GM19043 (cell line): Measurements from ENCODE around the gene FHDC1.
"Not testable (repeated sequence)": the region's sequence is repeated elsewhere in the genome, so short reads cannot be mapped to it uniquely, and the experiment has no call there.

Experiments used
- ATAC-seq: cut with Tn5 transposase; IDR thresholded peaks from one replicate; pipeline ENCODE4 v1.9.1; 2021; ENCODE audit warnings: low read depth; ENCODE audit not compliant: unreplicated experiment

FHDC1 gene, protein sequence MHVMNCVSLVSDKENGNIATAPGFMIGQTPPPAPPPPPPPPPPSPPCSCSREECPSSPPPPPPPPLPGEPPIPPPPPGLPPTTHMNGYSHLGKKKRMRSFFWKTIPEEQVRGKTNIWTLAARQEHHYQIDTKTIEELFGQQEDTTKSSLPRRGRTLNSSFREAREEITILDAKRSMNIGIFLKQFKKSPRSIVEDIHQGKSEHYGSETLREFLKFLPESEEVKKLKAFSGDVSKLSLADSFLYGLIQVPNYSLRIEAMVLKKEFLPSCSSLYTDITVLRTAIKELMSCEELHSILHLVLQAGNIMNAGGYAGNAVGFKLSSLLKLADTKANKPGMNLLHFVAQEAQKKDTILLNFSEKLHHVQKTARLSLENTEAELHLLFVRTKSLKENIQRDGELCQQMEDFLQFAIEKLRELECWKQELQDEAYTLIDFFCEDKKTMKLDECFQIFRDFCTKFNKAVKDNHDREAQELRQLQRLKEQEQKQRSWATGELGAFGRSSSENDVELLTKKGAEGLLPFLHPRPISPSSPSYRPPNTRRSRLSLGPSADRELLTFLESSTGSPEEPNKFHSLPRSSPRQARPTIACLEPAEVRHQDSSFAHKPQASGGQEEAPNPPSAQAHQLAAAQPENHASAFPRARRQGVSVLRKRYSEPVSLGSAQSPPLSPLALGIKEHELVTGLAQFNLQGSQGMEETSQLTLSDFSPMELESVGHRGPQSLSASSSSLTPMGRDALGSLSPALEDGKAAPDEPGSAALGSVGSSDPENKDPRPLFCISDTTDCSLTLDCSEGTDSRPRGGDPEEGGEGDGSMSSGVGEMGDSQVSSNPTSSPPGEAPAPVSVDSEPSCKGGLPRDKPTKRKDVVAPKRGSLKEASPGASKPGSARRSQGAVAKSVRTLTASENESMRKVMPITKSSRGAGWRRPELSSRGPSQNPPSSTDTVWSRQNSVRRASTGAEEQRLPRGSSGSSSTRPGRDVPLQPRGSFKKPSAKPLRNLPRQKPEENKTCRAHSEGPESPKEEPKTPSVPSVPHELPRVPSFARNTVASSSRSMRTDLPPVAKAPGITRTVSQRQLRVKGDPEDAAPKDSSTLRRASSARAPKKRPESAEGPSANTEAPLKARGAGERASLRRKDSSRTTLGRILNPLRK

DNA sequence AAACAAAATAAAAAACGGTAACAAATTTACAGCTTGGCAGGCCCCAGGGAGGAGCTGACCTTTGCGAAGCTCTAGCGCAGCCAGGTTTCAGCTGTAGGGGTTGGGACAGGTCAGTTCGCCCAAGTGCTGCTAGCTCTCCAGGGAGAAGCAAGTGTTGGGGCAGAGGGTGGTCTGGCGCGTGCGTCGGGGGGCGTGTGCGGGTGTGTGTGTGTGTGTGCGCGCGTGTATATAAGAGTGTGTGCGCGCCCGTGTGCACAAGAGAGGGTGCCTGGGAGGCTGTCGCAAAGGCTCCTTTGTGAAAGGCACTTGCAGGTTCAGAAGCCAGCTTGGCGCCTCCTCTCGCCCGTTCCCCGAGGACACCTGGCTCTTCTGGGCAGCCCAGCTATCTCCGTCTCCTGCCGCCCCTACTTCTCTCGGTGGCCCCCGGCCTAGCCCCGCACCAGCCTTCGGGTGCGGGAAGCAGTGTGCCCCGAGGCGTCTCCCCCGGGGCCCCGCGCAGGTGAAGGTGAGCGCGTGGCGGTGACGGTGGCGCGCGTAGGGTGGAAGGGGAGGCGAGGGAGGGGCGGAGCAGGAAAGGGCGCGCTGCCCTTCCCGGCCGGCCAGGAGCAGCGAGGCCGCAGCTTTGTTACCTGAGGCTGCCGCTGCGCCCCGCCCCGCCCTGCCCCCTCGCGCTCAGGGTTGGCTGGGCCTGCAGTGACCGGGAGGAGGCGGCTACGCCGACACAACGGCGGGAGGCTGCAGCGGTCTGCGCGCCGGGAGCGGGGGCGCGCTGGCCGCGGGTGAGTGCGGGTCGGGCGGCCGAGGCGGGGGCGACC lies at the start of gene FHDC1:
FHDC1 (plus strand) TSS at position 693 of the 815 bp plus-strand sequence. CDS start 6,735 bp downstream, outside the sequence.
- ATAC-seq: no peak

DNA sequence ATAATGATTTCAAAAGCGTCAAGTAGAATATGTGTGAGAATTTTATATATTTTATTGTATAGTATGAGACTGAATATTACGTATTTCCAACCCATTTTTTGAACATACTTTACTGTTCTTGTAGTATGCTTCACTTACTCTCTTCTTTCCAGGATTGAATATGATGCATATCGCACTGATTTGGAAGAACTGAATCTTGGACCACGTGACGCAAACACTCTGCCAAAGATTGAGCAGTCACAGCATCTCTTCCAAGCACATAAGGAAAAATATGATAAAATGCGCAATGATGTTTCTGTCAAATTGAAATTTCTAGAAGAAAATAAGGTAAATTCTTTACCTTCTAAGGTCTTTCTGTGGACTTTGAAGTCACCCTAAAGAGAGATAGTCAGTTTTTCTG lies 48.1 kb upstream of the FHDC1 start:
- ATAC-seq: no peak

DNA sequence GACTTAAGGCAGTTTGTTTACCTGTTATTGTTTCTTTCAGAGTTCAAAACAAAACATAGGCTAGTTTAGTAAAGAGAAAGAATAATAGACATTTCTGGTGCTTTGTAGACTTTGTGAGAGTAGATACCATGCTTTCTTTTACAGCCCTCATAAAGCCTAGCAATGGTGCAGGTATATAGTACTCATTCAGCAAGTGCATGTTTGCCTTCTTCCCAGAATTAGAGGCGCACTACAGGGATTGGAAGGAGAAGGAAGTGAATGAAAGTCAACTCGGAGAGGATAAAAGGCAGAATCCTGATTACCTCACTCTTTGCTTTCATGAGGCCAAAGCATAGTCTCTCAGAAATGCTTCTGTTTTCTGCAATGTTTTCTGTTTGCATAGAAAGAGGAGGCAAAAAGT lies 43.1 kb upstream of the FHDC1 start:
- ATAC-seq: no peak

DNA sequence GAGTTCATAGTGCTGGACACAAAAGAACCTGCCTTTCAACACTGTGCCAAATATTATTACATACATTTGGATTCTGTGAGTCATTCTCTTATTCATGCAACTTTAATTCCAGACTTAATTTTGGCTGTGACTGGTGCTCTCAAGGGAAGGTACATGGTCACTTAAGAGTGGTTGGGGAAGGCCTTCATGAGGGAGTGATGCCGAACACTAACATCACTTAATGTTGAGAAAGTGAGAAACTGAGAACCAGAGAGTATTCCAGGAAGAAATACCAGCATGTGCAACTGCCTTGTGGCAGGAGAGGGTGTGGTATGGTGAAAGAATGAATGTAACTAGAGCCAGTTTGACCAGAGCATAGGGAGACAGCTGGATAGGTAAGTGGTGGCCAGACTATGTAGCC lies 41.5 kb upstream of the FHDC1 start:
- ATAC-seq: no peak

DNA sequence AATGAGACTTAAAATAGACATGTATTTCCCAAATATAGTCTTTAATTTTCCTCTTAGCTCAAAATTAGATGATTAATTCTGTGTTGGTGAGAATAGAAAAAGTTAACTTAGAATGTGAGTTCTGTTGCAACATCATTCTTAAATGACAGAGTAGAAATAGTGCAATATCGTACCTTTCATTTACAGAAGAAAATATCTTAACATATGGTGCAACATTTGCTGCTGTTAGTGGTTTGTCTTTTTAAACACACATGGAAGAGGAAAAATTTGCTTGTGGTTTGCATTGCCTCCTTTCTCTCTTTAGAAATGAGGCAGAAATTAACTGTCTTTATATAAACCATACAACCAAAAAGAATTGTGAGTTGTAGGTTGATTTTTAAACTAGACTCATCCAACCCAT lies 39.3 kb upstream of the FHDC1 start:
- no peak for ATAC-seq

DNA sequence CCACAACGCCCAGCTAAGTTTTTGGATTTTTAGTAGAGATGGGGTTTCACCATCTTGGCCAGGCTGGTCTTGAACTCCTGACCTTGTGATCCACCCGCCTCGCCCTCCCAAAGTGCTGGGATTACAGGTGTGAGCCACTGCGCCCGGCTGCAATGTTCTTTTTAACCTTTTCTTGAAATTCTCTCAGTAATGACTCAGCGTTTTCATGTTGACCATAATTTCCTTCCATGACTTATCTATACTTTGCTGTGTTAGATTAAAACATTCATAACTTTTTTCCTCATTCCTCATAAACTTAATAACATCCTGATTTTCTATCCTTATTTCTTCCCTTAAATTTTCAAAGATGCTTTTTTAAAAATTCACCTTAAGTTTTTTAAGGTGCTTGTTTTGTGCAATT lies 38.0 kb upstream of the FHDC1 start:
- not testable (repeated sequence) for ATAC-seq

DNA sequence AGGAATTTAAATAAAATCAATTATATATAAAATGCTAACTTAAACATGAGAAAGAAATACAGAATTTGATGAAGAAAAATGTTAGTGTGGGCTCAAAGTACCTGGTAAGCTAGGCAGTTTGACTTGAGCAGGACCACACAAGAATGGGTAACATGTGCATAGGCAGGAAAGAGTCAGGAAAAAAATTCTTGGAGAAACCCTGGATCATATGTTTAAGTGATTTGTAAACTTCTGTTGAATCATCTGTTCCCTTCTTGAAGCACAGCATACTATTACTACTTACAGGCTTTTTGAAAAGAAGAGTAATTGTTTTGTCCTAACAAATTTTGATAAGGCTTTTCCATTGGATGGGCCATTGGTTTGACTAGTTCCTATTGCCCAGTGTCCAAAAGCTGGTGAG lies 37.5 kb upstream of the FHDC1 start:
- no peak for ATAC-seq

DNA sequence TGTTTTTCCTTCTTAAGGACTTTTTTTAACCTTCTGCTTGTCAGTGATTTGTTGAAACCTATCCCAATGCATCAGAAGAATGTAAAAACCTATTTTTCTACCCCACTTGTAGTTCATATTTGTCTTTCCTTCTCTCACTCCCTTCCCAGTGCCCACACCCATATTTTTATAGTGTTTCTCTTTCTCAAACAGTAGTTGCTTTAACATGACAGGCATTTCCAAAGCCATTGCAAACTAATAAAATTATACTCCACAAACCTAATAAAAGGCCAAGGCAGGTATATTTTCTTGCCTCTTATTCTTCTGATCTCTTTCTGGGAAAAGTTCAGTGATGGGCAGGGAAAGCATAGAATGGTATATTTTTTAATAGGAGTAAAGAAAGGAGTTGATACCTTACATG lies 35.7 kb upstream of the FHDC1 start:
- no peak for ATAC-seq

DNA sequence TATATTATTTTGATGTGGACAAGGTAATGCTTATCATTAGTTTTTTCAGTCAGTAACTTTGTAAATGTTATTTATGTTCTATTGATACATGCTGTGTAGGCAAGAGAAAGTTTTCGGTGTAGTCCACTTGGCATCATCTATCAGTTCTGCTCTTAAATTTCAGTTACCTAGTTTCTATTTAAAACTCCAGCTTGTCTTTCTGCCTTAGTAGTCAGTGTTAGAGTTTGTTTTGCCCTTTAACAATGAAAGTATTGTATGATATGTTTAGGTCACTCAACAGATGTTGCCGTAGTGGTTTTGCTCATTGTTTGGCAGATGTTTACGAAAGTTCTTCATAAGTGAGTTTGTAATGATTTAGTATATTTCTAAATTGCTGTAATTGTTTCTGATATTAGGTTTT lies 34.9 kb upstream of the FHDC1 start:
- ATAC-seq: no peak

DNA sequence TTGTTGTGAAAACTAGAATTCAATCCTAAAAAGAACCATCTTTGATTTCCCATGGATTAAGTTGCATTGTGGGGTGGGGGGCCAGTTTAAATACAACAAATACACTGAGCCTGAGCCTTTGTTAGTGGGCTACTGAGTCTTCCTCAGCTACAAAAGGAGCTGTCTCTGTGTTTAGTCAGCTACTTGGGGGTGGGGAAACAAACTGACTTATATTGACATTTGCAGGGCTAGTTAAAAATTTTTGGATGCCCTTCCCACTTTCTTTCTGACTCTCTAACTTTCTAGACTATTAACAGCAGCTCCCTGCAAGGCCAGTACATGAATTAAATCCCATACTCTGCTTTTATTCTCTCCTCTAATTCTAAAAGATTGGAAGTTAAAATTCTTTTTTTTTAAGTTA lies 32.5 kb upstream of the FHDC1 start:
- ATAC-seq: no peak

DNA sequence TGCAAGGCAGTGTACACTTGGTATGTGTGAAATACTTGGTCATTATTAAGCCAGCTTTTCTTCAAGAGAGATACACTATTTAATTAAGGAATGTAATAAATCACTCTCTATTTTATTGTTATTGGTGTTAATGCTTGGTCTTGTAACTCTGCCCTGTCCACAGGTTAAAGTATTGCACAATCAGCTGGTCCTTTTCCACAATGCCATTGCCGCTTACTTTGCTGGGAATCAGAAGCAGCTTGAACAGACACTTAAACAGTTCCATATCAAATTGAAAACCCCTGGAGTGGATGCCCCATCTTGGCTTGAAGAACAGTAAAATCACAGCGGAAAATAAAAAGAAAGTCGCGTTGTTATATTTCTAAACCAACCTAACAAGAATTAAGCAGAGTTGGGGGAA lies 26.2 kb upstream of the FHDC1 start:
- no peak for ATAC-seq

DNA sequence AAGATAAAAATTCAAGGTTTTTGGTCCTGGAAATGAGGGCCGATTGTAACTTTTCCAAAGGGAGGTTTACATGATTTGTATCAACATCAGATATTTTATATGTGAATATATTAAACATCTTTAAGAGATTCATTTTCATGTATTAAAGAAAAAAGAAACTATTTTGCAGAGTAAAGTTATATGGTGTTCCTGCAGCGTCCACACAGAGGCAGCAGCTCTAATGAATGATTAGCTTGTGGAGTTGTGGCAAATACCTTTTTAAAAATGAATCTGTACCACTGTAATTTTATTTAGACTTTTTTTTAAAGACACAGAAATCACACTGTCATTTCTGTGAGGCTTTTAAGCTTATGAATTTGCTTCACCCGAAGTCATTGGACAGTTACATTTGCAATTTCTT lies 25.6 kb upstream of the FHDC1 start:
- ATAC-seq: no peak

DNA sequence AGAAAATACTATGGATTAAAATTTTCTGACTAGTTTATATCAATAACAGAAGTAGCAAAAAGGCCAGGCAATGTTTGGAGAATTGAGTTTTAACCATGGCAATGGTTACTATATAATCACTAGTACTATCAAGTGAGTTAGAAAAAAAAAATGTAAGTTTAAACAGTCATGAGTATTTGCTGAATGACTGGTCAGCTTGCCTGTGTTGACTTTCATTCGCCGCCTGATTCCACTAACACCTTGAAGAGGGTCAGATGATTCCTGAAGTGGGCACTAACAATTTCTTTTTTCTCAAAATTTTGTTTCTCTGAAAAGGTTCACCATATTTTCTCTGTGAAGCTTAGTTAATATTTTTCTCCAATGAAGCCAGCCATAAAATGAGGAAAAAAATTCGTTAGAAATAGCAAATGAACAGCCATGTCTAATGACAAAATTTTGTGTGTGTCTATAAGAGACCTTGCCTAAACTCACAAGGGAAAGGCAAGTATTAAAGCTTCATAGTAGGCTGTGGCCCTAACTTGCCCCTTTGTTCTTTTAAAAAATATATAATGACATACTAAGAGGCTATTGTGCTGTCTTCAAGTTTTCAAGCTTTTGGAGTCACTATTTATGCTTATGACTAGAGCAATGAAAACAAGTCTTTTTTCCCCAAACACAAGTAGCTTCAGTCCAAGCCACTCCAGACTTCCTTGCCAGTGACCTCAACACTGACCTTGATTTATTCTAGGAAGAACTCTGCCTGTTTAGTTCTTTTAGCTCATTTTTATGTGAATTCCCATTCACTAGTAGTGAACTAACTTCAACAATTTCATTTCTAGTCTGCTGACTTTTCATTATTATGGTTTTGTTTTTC lies 18.4 kb upstream of the FHDC1 start:
- no peak for ATAC-seq

DNA sequence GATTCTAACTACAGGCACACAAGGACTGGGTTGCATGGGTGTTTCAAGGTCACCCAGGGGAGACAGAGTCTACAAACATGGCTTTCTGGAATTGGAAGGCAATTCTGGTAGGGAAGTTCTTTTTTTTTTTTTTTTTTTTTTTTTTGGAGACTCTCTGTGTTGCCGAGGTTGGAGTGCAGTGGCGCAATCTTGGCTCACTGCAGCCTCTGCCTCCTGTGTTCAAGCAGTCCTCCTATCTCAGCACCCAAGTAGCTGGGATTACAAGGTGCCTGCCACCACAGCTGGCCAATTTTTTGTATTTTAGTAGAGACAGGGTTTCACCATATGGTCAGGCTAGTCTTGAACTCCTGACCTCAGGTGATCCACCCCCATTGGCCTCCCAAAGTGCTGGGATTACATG lies 16.3 kb upstream of the FHDC1 start:
- no peak for ATAC-seq

DNA sequence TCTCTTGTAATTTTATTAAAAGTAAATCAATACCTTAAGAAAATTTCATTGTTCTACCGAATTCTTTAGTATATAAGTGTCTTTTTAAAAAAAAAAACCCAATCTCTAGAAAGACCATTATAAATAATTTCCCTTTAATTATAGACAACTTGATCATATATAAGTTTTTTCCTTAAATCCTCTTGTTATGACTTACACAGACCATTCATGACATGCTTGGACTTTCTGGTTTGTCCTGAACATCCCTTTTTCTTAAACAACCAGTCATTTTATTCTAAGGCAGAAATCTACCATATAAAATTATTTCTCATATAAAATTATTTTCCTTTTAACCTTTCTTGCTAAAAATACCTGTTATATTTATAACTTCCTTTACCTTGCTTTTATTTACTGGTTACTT lies 15.4 kb upstream of the FHDC1 start:
- ATAC-seq: no peak

DNA sequence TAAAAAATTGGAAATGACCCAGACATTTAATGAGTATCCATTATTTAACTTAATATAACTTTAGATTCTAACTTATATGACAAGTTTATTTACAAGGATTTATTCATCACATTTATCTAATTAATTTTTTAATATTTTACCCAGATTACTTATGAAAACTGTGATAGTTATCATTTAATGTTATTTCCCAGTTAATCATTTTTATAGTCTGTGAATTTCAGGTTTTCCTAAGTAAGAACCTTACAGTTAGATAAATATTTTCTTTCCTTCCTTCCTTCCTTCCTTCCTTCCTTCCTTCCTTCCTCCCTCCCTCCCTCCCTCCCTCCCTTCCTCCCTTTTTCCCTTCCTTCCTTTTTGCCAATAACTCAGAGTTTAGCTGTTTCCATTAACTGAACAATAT lies 14.8 kb upstream of the FHDC1 start:
- no peak for ATAC-seq

DNA sequence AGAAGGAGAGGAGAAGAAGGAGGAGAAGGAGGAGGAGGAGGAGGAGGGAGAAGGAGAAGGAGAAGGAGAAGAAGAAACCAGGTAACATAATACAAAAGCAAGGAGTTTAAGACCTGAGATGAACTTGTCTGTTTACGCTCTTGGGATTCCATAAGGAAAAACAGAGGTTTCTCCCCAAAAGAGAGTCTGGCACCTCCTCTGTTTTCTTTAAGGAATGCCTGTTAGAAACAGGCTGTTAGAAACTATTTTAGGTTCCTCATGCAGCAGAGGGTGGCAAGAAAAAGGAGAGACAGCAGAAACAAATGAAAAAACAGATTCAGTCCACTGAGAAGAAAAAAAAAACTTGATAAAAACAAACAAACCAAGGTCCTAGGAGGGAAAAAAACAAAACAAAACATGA lies 10.3 kb upstream of the FHDC1 start:
- no peak for ATAC-seq

DNA sequence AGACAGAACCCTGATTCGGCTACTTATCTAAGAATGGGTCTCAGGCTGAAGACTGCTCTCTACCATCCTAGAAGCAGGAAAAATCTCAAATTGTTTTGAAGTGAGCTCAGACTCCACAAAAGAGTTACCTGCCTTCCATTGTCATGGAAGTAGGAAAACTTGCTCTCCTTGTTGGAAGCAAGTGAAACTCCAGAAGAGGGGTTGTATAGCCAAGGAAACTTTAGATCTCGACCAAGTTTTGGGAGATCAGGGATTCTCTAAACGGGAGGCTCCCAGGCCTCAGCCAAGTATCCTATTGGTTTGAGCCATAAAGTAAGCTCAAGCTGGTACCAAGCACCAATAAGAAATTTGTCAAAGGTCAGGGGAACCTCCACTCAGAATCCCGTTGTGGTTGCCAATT lies 9.2 kb upstream of the FHDC1 start:
- ATAC-seq: no peak

DNA sequence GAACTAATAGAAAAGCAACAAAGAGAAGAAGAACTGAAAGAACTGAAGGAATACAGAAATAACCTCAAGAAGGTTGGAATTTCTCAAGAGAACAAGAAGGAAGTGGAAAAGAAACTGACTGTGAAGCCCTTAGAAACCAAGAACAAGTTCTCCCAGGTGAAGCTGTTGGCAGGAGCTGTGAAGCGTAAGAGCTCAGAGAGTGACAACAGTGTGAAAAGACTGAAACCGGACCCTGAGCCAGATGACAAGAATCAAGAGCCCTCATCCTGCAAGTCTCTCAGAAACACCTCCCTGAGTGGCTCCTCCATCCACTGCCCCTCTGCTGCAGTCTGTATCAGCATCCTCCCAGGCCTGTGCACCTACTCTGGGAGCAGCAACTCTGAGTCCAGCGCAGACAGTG lies 8.4 kb upstream of the FHDC1 start:
- peak; percentile 71 for ATAC-seq

DNA sequence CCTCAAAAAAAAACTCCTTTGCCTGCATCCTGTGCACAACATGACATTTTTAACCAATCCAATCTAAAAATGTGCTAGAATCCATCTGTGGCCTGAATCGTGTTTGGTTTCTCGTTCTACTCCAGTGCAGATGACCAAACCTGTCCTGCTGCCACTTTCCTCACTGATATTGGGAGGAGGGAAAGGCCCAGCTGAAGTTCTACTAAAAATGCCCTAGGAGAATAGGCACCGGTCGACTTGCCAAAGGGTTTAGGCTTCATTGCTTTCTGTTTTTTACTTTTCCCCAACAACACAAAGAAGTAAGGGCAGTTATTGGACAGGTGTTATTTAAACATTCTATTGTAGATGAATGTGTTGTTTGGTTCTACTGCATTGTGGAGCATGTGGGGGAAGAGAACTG lies 7.8 kb upstream of the FHDC1 start:
- ATAC-seq: no peak
